Astrocyte (in vitro differentiated cells and primary cell): ENCODE results near the gene ADAMTS8. TPM values are rescaled to one million over a fixed set of nuclear protein-coding genes. Genes with fewer than 3 reads are reported as not detected.

Experiments
- DNase-seq: peaks from one replicate; pipeline ENCODE4 v3.0.0-alpha.2; 2010; ENCODE audit warnings: low read depth
- FAIRE-seq: peaks from 2 replicates; lab custom pipeline; 2011; peaks lifted over from hg19 to GRCh38; lab: Jason Lieb, UNC
- H2AFZ ChIP-seq: 2 replicates; pipeline ENCODE4 v1.6.0; 2012; ENCODE audit warnings: low read depth, low read length, inconsistent platforms
- H3K27ac ChIP-seq: 2 replicates; pipeline ENCODE4 v1.5.1; 2011; ENCODE audit warnings: low read depth, low read length, inconsistent platforms
- H3K27me3 ChIP-seq: 2 replicates; pipeline ENCODE4 v1.6.0; 2011; ENCODE audit warnings: low read length, inconsistent platforms; ENCODE audit not compliant: insufficient read depth
- H3K36me3 ChIP-seq: 2 replicates; pipeline ENCODE4 v1.5.1; 2011; ENCODE audit warnings: low read length, inconsistent platforms; ENCODE audit not compliant: insufficient read depth
- H3K4me1 ChIP-seq: 2 replicates; pipeline ENCODE4 v1.5.1; 2011; ENCODE audit warnings: low read length, inconsistent platforms; ENCODE audit not compliant: insufficient read depth
- H3K4me2 ChIP-seq: 2 replicates; pipeline ENCODE4 v1.6.0; 2012; ENCODE audit warnings: low read length, inconsistent platforms
- H3K4me3 ChIP-seq: 2 replicates; pipeline ENCODE4 v1.5.1; 2011; ENCODE audit warnings: low read depth, mild to moderate bottlenecking, low read length, inconsistent platforms; ENCODE audit not compliant: insufficient read depth
- H3K79me2 ChIP-seq: 2 replicates; pipeline ENCODE4 v1.6.0; 2012; ENCODE audit warnings: mild to moderate bottlenecking, low read length, inconsistent platforms; ENCODE audit not compliant: insufficient read depth
- H3K9ac ChIP-seq: 2 replicates; pipeline ENCODE4 v1.6.0; 2012; ENCODE audit warnings: mild to moderate bottlenecking, low read length, inconsistent platforms
- H3K9me3 ChIP-seq: 2 replicates; pipeline ENCODE4 v1.5.1; 2012; ENCODE audit warnings: low read depth, mild to moderate bottlenecking, low read length, inconsistent platforms; ENCODE audit not compliant: insufficient read depth
- H4K20me1 ChIP-seq: 2 replicates; pipeline ENCODE4 v1.6.0; 2012; ENCODE audit warnings: low read length, inconsistent platforms; ENCODE audit not compliant: insufficient read depth
- H3K27ac Mint-ChIP-seq: one replicate; pipeline ENCODE4 v1.8.0; 2021; ENCODE audit warnings: mild to moderate bottlenecking, mixed read lengths; ENCODE audit not compliant: unreplicated experiment
- H3K27me3 Mint-ChIP-seq: one replicate; pipeline ENCODE4 v1.8.0; 2021; ENCODE audit warnings: low read depth, mixed read lengths; ENCODE audit not compliant: unreplicated experiment
- H3K36me3 Mint-ChIP-seq: one replicate; pipeline ENCODE4 v1.8.0; 2021; ENCODE audit warnings: low read depth, mixed read lengths; ENCODE audit not compliant: unreplicated experiment
- H3K4me1 Mint-ChIP-seq: one replicate; pipeline ENCODE4 v1.8.0; 2021; ENCODE audit warnings: low read depth, mixed read lengths; ENCODE audit not compliant: unreplicated experiment
- H3K4me3 Mint-ChIP-seq: one replicate; pipeline ENCODE4 v1.8.0; 2021; ENCODE audit warnings: mild to moderate bottlenecking, moderate library complexity, mixed read lengths; ENCODE audit not compliant: unreplicated experiment
- H3K9me3 Mint-ChIP-seq: one replicate; pipeline ENCODE4 v1.8.0; 2021; ENCODE audit warnings: mild to moderate bottlenecking, mixed read lengths; ENCODE audit not compliant: unreplicated experiment
- EZH2 ChIP-seq: IDR thresholded peaks from 2 replicates; pipeline ENCODE4 v1.6.1; 2012; ENCODE audit warnings: mild to moderate bottlenecking, low read length, inconsistent platforms; ENCODE audit not compliant: insufficient read depth
- total RNA-seq: library from RNA; stranded (reverse); gene quantifications from 2 replicates; pipeline ENCODE4 v1.2.1, GENCODE V29; 2021
- TF ChIP-seq, protein P1 (sequence below): IDR thresholded peaks from 2 replicates; pipeline ENCODE4 v1.5.1; 2011; ENCODE audit warnings: low read depth, mild to moderate bottlenecking, inconsistent platforms, low read length, moderate library complexity; ENCODE audit not compliant: insufficient read depth

ADAMTS8 gene
- total RNA-seq, 1 donor from 2014 or later, result 0.20 TPM

DNA sequence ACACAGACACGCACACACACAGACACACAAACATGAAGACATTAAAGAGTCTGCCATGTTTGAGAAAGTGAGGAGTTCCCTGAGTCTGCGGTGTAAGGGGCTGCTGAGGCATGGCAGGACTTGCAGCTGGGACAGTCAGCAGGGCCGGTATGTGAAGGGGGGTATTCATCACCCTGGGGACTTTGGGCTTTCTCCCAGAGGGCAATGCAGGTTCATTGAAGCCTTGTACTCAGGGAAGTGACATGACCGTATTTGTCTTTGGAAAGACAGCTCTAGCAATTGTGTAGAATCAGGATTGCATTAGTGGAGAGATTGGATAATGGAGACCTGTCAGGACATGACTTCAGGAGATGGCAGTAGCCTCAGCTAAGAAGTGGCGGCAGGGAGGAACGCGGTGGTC lies 9.4 kb upstream of the ADAMTS8 start:
- no peaks in the 10 kb centered on the region for H4K20me1 ChIP-seq
- FAIRE-seq (no peak), DNase-seq (no peak)
- no peak overlapping the region for H3K27ac ChIP-seq
- no peaks in the 10 kb centered on the region for H3K36me3 ChIP-seq
- no peak overlapping the region for H3K9ac ChIP-seq
- Mint-ChIP-seq H3K36me3 (peaks cover 5% of the 10 kb centered on the region), H3K9me3 (peaks cover 15% of the 10 kb centered on the region), H3K27ac (no peak overlapping the region), H3K27me3 (peaks cover 11% of the 10 kb centered on the region), H3K4me1 (peaks cover 18% of the 10 kb centered on the region), H3K4me3 (no peak overlapping the region)
- TF ChIP-seq EZH2, result no peak
- TF ChIP-seq, protein P1, sequence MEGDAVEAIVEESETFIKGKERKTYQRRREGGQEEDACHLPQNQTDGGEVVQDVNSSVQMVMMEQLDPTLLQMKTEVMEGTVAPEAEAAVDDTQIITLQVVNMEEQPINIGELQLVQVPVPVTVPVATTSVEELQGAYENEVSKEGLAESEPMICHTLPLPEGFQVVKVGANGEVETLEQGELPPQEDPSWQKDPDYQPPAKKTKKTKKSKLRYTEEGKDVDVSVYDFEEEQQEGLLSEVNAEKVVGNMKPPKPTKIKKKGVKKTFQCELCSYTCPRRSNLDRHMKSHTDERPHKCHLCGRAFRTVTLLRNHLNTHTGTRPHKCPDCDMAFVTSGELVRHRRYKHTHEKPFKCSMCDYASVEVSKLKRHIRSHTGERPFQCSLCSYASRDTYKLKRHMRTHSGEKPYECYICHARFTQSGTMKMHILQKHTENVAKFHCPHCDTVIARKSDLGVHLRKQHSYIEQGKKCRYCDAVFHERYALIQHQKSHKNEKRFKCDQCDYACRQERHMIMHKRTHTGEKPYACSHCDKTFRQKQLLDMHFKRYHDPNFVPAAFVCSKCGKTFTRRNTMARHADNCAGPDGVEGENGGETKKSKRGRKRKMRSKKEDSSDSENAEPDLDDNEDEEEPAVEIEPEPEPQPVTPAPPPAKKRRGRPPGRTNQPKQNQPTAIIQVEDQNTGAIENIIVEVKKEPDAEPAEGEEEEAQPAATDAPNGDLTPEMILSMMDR, result no peak
- H3K4me3 ChIP-seq, result no peak overlapping the region
- no peaks in the 10 kb centered on the region for H3K79me2 ChIP-seq
- no peaks in the 10 kb centered on the region for H3K9me3 ChIP-seq
- H2AFZ ChIP-seq, result no peak overlapping the region
- H3K4me2 ChIP-seq, result no peak overlapping the region
- H3K4me1 ChIP-seq, result peaks cover 13% of the 10 kb centered on the region
- H3K27me3 ChIP-seq, result no peaks in the 10 kb centered on the region

DNA sequence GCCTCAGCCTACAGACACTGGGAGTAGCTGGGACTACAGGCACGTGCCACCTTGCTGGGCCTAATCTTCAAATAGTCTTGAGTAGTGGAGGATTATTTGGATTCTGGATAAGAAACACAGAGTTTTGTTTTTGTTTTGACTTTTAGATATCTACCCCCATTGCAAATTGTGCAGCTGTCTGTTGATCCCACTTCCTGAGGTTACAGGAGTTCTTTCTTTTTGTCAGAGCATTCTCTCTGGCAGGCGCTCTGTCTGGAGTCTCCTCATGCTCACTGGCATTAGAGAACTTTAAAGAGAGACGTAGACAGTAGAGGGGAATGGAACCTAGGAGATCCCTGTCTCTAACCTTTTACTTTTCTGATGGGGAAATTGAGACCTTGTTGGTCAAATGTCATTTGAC lies 7.8 kb upstream of the ADAMTS8 start:
- no peaks in the 10 kb centered on the region for H3K9me3 ChIP-seq
- no peaks in the 10 kb centered on the region for H3K79me2 ChIP-seq
- peaks cover 14% of the 10 kb centered on the region for H3K4me1 Mint-ChIP-seq
- no peaks in the 10 kb centered on the region for H3K27me3 ChIP-seq
- TF ChIP-seq, protein P1, result no peak
- no peak for TF ChIP-seq EZH2
- H2AFZ ChIP-seq, result no peak overlapping the region
- no peak overlapping the region for H3K4me3 ChIP-seq
- H3K4me1 ChIP-seq, result peaks cover 13% of the 10 kb centered on the region
- H3K27me3 Mint-ChIP-seq, result peaks cover 14% of the 10 kb centered on the region
- H4K20me1 ChIP-seq, result no peaks in the 10 kb centered on the region
- FAIRE-seq (no peak), DNase-seq (no peak)
- H3K9ac ChIP-seq, result no peak overlapping the region
- H3K36me3 Mint-ChIP-seq, result peaks cover 5% of the 10 kb centered on the region
- no peak overlapping the region for H3K4me3 Mint-ChIP-seq
- H3K27ac ChIP-seq, result no peak overlapping the region
- H3K4me2 ChIP-seq, result no peak overlapping the region
- H3K27ac Mint-ChIP-seq, result peak overlapping the region; percentile 30
- no peaks in the 10 kb centered on the region for H3K36me3 ChIP-seq
- H3K9me3 Mint-ChIP-seq, result peaks cover 15% of the 10 kb centered on the region

DNA sequence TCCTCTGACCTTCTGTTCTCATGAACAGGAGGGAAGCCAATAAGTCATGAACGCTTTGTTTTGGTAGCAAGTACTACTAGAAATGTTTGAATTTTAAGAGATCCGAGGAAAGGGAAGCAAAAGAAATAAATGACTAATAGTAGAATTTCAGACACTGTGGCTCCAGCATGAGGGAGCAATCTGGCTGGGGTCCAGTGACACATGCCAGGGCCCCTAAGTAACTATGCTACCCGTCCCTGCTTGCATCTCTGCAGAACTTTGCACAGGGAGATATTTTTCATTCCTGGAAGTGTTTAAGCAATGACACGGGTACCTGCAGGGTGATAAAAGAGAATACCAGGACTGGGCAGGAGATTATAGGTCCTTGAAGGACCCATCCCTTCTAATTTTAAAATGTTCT lies 7.3 kb upstream of the ADAMTS8 start:
- peak; percentile 87 for FAIRE-seq
- Mint-ChIP-seq H3K27ac (no peak overlapping the region), H3K27me3 (peaks cover 14% of the 10 kb centered on the region), H3K4me1 (peaks cover 14% of the 10 kb centered on the region), H3K4me3 (no peak overlapping the region), H3K36me3 (peaks cover 5% of the 10 kb centered on the region), H3K9me3 (peaks cover 14% of the 10 kb centered on the region)
- Histone ChIP-seq H3K9me3 (no peaks in the 10 kb centered on the region), H3K4me2 (peak overlapping the region; percentile 97), H3K4me3 (no peak overlapping the region), H2AFZ (no peak overlapping the region), H3K9ac (peak overlapping the region; percentile 95), H3K36me3 (no peaks in the 10 kb centered on the region), H3K27me3 (peaks cover under 1% of the 10 kb centered on the region), H4K20me1 (no peaks in the 10 kb centered on the region), H3K79me2 (no peaks in the 10 kb centered on the region), H3K27ac (peak overlapping the region; percentile 86), H3K4me1 (peaks cover 13% of the 10 kb centered on the region)
- peak; percentile 54 for DNase-seq
- no peak for TF ChIP-seq EZH2
- TF ChIP-seq, protein P1, result no peak
